ENCODE data around the gene CYTH4. TPM values are rescaled to one million over a fixed set of nuclear protein-coding genes. Genes with fewer than 3 reads are reported as not detected.

CYTH4 gene
- polyA plus RNA-seq, 1 donor (not counting 4 experiments of a cell fraction or from before 2014, with no cell fraction given) = 0.05 TPM

DNA sequence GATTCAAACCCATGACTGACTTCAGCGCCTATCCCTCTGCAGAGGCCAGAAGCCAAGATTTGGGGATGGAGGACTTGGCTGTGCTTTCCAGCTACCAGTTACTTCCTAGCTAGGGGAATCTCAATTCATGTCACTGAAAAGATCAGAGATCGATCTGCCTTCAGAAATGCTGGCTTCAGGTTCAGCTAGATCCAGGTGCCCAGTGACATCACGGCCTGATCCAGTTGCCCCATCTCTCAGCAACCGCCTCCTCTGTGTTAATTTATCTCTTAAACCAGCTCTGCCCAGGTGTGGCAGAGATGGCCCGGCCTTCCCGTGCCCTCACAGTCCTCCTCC, 24.2 kb downstream of the CYTH4 start:
- peak overlapping the region; percentile 73 for H3K9ac ChIP-seq (ENCODE audit: control insufficient read depth, extremely low read depth, insufficient read depth, low read length)
- H3K36me3 ChIP-seq (ENCODE audit: control insufficient read depth in 2 of 2, extremely low read depth in 1 of 2, insufficient read depth in 2 of 2, low read length in 2 of 2) = no peaks in the 10 kb centered on the region
- H3K4me1 ChIP-seq (ENCODE audit: control insufficient read depth, extremely low read depth, insufficient read depth, low read length) = peaks cover 48% of the 10 kb centered on the region
- H3K79me2 ChIP-seq (ENCODE audit: control insufficient read depth, insufficient read depth, low read length) = no peaks in the 10 kb centered on the region
- H3K9me1 ChIP-seq (ENCODE audit: control insufficient read depth, extremely low read depth, insufficient read depth, low read length) = no peaks in the 10 kb centered on the region
- dilution Hi-C loops (cut with MboI; ENCODE audit: extremely low pct_ligation_motif_present, low sequenced_read_pairs) = no loop called here
- H3K27me3 ChIP-seq (ENCODE audit: control insufficient read depth, extremely low read depth, insufficient read depth, low read length) = no peaks in the 10 kb centered on the region
- no peaks in the 10 kb centered on the region for H4K20me1 ChIP-seq (ENCODE audit: control insufficient read depth, extremely low read depth, insufficient read depth, low read length)
- H3K4me3 ChIP-seq (ENCODE audit: control insufficient read depth in 2 of 3, extremely low read depth in 1 of 3, insufficient read depth in 2 of 3, low read depth in 1 of 3, low read length in 3 of 3) = no peak overlapping the region
- TF ChIP-seq CTCF (optimal IDR thresholded peaks at IDR 0.05 in 1 of 3, IDR thresholded peaks at IDR 0.05 in 1 of 3, conservative IDR thresholded peaks at IDR 0.05 in 1 of 3; ENCODE audit: extremely low read depth in 1 of 3, insufficient read depth in 2 of 3, low read length in 3 of 3) = no peak
- H2AFZ ChIP-seq (ENCODE audit: control insufficient read depth, low read length) = no peak overlapping the region
- peak overlapping the region; percentile 88 for H3K27ac ChIP-seq (ENCODE audit: control insufficient read depth, insufficient read depth, low read length)
- no peak for DNase-seq (ENCODE audit: low read depth, low spot score)
- no peak for FAIRE-seq
- H3K4me2 ChIP-seq (ENCODE audit: control insufficient read depth, extremely low read depth, insufficient read depth, low read depth, low read length) = no peak overlapping the region
- H3K9me3 ChIP-seq (ENCODE audit: control insufficient read depth, low read depth, low read length) = no peaks in the 10 kb centered on the region

DNA sequence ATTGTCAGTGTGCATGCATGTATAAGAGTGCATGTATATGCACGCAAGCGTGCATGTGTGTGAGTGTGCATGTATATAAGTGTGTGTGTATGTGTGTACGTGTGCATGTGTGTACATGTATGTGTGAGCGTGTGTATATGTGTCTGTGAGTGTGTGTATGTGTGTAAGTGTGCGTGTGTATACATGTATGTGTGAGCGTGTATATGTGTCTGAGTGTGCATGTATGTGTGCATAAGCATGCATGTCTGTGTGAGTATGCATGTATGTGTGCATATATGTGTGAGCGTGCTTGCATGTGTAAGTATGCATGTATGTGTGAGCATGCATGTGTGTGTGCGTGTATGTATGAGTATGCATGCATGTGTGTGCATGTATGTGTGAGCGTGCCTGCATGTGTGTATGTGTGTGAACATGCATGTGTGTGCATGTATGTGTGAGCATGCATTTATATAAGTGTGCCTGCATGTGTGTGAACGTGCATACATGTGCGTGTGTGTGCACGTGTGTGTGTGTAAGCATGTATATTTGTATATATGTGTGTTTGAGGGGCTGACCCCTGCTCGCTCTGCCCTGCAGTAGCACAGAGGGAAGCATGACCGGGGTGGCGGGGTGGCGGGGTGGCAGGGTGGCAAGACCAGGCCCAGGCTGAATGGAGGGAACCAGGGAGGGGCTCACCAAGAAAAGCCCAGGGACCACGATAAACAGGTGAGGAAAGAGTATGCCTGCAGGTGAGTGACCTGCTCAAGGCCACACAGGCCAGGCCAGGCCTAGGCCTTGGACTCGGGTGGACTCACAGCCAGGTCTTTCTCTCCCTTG, 26.3 kb downstream of the CYTH4 start:
- Histone ChIP-seq H3K27ac (ENCODE audit: control insufficient read depth, insufficient read depth, low read length) (peak overlapping the region; percentile 88), H3K79me2 (ENCODE audit: control insufficient read depth, insufficient read depth, low read length) (no peaks in the 10 kb centered on the region), H3K4me3 (ENCODE audit: control insufficient read depth in 2 of 3, extremely low read depth in 1 of 3, insufficient read depth in 2 of 3, low read depth in 1 of 3, low read length in 3 of 3) (no peak overlapping the region), H3K9me1 (ENCODE audit: control insufficient read depth, extremely low read depth, insufficient read depth, low read length) (no peaks in the 10 kb centered on the region), H3K4me1 (ENCODE audit: control insufficient read depth, extremely low read depth, insufficient read depth, low read length) (peaks cover 52% of the 10 kb centered on the region), H3K9ac (ENCODE audit: control insufficient read depth, extremely low read depth, insufficient read depth, low read length) (peak overlapping the region; percentile 73), H3K4me2 (ENCODE audit: control insufficient read depth, extremely low read depth, insufficient read depth, low read depth, low read length) (no peak overlapping the region), H3K36me3 (ENCODE audit: control insufficient read depth in 2 of 2, extremely low read depth in 1 of 2, insufficient read depth in 2 of 2, low read length in 2 of 2) (no peaks in the 10 kb centered on the region), H2AFZ (ENCODE audit: control insufficient read depth, low read length) (no peak overlapping the region), H3K27me3 (ENCODE audit: control insufficient read depth, extremely low read depth, insufficient read depth, low read length) (no peaks in the 10 kb centered on the region), H4K20me1 (ENCODE audit: control insufficient read depth, extremely low read depth, insufficient read depth, low read length) (no peaks in the 10 kb centered on the region), H3K9me3 (ENCODE audit: control insufficient read depth, low read depth, low read length) (no peaks in the 10 kb centered on the region)
- DNase-seq (ENCODE audit: low read depth, low spot score) = no peak
- TF ChIP-seq CTCF (optimal IDR thresholded peaks at IDR 0.05 in 1 of 3, IDR thresholded peaks at IDR 0.05 in 1 of 3, conservative IDR thresholded peaks at IDR 0.05 in 1 of 3; ENCODE audit: extremely low read depth in 1 of 3, insufficient read depth in 2 of 3, low read length in 3 of 3) (no peak), EZH2 (IDR thresholded peaks at IDR 0.05; ENCODE audit: low read length) (no peak)
- FAIRE-seq = peak; percentile 56
- dilution Hi-C loops (cut with MboI; ENCODE audit: extremely low pct_ligation_motif_present, low sequenced_read_pairs) = no loop called here
